ENCODE measurements around the gene WWC1. TPM values are rescaled to one million over a fixed set of nuclear protein-coding genes. Genes with fewer than 3 reads are reported as not detected.
"Not testable (repeated sequence)": the region's sequence is repeated elsewhere in the genome, so short reads cannot be mapped to it uniquely, and the experiment has no call there.

The WWC1 gene
- total RNA-seq, 1 donor from 2014 or later = 32.8 TPM

DNA sequence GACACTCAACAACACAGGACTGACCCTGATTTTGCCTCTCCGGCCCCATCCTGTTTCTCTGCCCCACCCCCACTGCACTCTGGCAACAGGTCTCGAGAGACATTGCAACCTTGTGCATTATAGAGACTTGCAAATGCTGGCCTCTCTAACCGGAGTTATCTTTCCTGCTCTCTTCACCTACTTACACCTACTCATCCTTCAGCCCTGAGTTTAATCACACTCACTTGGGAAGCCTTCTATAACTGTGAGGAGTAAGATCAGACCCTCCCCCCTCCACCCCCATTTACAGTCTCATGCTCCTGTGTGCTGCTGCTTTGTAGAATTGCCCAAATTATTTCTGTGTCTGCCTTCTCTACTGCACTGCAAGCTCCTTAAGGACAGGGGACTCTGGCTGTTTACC lies 42.8 kb downstream of the WWC1 start:
- H3K4me3 Mint-ChIP-seq = no peak overlapping the region
- no peaks in the 10 kb centered on the region for H3K9me3 Mint-ChIP-seq
- TF ChIP-seq, protein P1, sequence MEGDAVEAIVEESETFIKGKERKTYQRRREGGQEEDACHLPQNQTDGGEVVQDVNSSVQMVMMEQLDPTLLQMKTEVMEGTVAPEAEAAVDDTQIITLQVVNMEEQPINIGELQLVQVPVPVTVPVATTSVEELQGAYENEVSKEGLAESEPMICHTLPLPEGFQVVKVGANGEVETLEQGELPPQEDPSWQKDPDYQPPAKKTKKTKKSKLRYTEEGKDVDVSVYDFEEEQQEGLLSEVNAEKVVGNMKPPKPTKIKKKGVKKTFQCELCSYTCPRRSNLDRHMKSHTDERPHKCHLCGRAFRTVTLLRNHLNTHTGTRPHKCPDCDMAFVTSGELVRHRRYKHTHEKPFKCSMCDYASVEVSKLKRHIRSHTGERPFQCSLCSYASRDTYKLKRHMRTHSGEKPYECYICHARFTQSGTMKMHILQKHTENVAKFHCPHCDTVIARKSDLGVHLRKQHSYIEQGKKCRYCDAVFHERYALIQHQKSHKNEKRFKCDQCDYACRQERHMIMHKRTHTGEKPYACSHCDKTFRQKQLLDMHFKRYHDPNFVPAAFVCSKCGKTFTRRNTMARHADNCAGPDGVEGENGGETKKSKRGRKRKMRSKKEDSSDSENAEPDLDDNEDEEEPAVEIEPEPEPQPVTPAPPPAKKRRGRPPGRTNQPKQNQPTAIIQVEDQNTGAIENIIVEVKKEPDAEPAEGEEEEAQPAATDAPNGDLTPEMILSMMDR (IDR thresholded peaks at IDR 0.05; ENCODE audit: unreplicated experiment) = no peak
- peak overlapping the region; percentile 93 for H3K27ac Mint-ChIP-seq
- DNase-seq (ENCODE audit: low spot score in 2 of 2, unreplicated experiment in 2 of 2) = no peak
- no peaks in the 10 kb centered on the region for H3K27me3 Mint-ChIP-seq (ENCODE audit: low read depth)
- peaks cover 35% of the 10 kb centered on the region for H3K4me1 Mint-ChIP-seq
- H3K36me3 Mint-ChIP-seq = no peaks in the 10 kb centered on the region

DNA sequence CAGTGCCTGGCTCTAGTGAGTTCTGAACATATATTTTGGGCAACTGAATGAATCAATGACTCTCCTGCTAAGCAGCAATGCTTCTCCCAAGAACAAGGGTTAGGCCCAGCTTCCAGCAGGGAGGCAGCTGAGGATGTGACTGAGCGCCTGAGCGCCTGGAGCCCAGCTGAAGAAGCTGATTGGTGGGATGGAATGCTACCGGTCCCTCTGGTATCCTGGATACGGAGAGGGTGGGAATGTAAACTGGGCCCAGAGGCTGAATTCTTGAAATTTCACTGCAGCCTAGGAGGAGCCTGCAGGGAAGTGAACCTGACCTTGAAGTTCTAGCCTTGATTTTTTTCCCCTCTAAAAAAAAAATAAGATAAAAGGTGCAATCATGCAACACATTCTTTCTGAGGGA lies 43.2 kb downstream of the WWC1 start:
- H3K36me3 Mint-ChIP-seq = no peaks in the 10 kb centered on the region
- no peaks in the 10 kb centered on the region for H3K27me3 Mint-ChIP-seq (ENCODE audit: low read depth)
- TF ChIP-seq, protein P1 (IDR thresholded peaks at IDR 0.05; ENCODE audit: unreplicated experiment) = no peak
- H3K4me3 Mint-ChIP-seq = no peak overlapping the region
- no peaks in the 10 kb centered on the region for H3K9me3 Mint-ChIP-seq
- H3K27ac Mint-ChIP-seq = peak overlapping the region; percentile 93
- DNase-seq (ENCODE audit: low spot score in 2 of 2, unreplicated experiment in 2 of 2) = peak; percentile 50 to 71
- H3K4me1 Mint-ChIP-seq = peaks cover 33% of the 10 kb centered on the region

DNA sequence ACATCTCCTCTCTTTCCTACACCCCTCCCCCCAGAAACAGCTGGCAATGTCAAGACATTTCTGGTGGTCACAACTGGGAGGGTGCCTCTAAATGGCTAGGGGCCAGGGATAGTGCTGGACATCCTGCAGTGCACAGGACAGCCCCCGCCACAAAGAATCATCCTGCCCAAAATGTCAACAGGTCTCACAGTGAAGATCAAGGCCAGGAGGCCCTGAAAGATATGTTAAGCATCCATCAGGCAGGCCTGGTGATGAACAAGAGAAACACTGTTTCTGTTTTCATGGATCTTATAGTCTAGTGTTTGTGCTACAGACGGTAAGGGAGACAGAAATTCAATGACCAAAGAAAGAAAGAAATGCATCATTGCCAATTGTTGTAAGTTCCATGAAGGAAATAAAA lies 45.9 kb downstream of the WWC1 start:
- H3K27me3 Mint-ChIP-seq (ENCODE audit: low read depth) = no peaks in the 10 kb centered on the region
- H3K9me3 Mint-ChIP-seq = peaks cover 4% of the 10 kb centered on the region
- H3K4me3 Mint-ChIP-seq = no peak overlapping the region
- DNase-seq (ENCODE audit: low spot score in 2 of 2, unreplicated experiment in 2 of 2) = no peak
- no peaks in the 10 kb centered on the region for H3K36me3 Mint-ChIP-seq
- peaks cover 33% of the 10 kb centered on the region for H3K4me1 Mint-ChIP-seq
- H3K27ac Mint-ChIP-seq = peak overlapping the region; percentile 31
- TF ChIP-seq, protein P1 (IDR thresholded peaks at IDR 0.05; ENCODE audit: unreplicated experiment) = no peak

DNA sequence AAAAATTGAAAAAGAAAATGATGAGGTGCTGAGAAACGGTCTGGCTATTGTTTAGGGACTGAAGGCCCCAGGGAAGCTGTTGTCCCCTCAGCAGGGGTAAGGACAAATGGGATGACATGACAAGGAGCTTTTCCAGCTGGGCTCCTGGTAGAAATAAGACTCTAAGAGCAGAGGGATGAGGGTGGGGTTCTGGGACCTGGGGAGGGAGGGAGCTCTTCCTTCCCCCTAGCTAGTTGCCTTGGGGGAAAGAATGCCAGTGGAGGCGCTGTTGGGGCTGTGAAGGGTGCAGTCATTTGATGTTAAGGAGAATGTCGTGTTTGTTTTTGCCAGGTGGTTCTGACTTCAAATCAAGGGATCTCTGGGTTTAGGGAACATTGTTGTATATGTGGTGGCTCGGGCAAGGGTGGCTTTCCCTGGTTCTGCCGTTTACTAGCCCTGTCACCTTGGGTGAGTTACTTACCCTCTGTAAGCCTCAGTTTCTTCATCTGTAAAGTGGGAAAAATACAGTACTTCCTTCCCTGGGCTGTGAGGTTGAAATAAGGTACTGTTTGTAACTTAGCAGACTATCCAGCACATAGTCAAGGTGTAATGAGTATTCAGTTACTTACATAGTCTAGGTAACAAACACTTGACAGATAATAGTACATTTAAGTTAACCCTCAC lies 47.8 kb downstream of the WWC1 start:
- TF ChIP-seq, protein P1 (IDR thresholded peaks at IDR 0.05; ENCODE audit: unreplicated experiment) = no peak
- H3K4me1 Mint-ChIP-seq = peaks cover 28% of the 10 kb centered on the region
- no peak for DNase-seq (ENCODE audit: low spot score in 2 of 2, unreplicated experiment in 2 of 2)
- H3K9me3 Mint-ChIP-seq = peaks cover 7% of the 10 kb centered on the region
- no peaks in the 10 kb centered on the region for H3K27me3 Mint-ChIP-seq (ENCODE audit: low read depth)
- H3K4me3 Mint-ChIP-seq = no peak overlapping the region
- H3K27ac Mint-ChIP-seq = peak overlapping the region; percentile 76
- H3K36me3 Mint-ChIP-seq = peaks cover 4% of the 10 kb centered on the region

DNA sequence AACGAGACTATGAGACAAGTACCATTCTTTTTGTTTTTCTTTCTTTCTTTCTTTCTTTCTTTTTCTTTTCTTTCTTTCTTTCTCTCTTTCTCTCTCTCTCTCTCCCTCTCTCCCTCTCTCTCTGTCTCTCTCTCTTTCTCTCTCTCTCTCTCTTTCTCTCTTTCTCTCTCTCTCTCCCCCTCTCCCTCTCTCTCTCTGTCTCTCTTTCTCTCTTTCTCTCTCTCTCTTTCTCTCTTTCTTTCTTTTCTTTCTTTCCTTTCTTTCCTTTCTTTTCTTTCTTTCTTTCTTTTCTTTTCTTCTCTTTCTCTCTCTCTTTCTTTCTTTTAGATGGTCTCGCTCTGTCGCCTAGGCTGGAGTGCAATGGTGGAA lies 48.3 kb downstream of the WWC1 start:
- not testable (repeated sequence) for H3K9me3 Mint-ChIP-seq; DNase-seq (ENCODE audit: low spot score in 2 of 2, unreplicated experiment in 2 of 2); H3K4me3 Mint-ChIP-seq; H3K27ac Mint-ChIP-seq; H3K27me3 Mint-ChIP-seq (ENCODE audit: low read depth); H3K36me3 Mint-ChIP-seq
- H3K4me1 Mint-ChIP-seq = peaks cover 23% of the 10 kb centered on the region

DNA sequence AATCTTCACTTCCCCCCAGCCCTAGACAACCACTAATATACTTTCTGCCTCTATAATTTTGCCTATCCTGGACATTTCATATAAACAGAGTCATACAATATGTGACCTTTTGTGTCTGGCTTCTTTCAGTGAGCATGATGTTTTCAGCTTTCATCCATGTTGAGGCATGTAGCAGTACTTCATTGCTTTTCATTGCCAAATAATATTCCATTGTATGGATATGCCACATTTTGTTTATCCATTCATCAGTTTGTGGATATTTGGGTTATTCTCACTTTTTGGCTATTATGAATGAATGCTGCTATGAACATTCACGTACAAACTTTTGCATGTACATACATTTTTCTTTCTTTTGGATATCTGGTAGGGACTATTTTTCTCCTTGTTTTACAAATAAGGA lies 49.0 kb downstream of the WWC1 start:
- Mint-ChIP-seq H3K27me3 (ENCODE audit: low read depth) (no peaks in the 10 kb centered on the region), H3K4me3 (no peak overlapping the region), H3K36me3 (peaks cover 7% of the 10 kb centered on the region), H3K27ac (no peak overlapping the region), H3K9me3 (peaks cover 10% of the 10 kb centered on the region), H3K4me1 (peaks cover 16% of the 10 kb centered on the region)
- TF ChIP-seq, protein P1 (IDR thresholded peaks at IDR 0.05; ENCODE audit: unreplicated experiment) = no peak
- DNase-seq (ENCODE audit: low spot score in 2 of 2, unreplicated experiment in 2 of 2) = no peak

Data from mesothelial cell of epicardium (in vitro differentiated cells).